ENCODE results near the gene FLCN.
"Not testable (repeated sequence)": the region's sequence is repeated elsewhere in the genome, so short reads cannot be mapped to it uniquely, and the experiment has no call there.

Gene FLCN

GRCh38 chr17:17213775-17214174, 23.2 kb downstream of the FLCN start:
- no peak for DNase-seq (ENCODE audit: low spot score)

- DNase-seq (ENCODE audit: low spot score): no peak
These were observed 29.0 kb downstream of the FLCN start for GRCh38 chr17:17207998-17208397.

- peak; percentile 51 for DNase-seq (ENCODE audit: low spot score)
These were observed 30.0 kb downstream of the FLCN start for GRCh38 chr17:17206913-17207335.

GRCh38 chr17:17206124-17206912, 30.6 kb downstream of the FLCN start, which contains the start of gene PLD6:
Gene PLD6, minus strand, starts transcription at chr17:17206333. Its CDS starts 47 bp downstream, at chr17:17206286.
- peak; percentile 89 for DNase-seq (ENCODE audit: low spot score)

- peak; percentile 52 for DNase-seq (ENCODE audit: low spot score)
These were observed 31.4 kb downstream of the FLCN start for GRCh38 chr17:17205368-17206123.

- peak; percentile 23 for DNase-seq (ENCODE audit: low spot score)
These were observed 32.2 kb downstream of the FLCN start for GRCh38 chr17:17204635-17205231.

GRCh38 chr17:17204041-17204591, 32.9 kb downstream of the FLCN start:
- DNase-seq (ENCODE audit: low spot score): no peak

- no peak for DNase-seq (ENCODE audit: low spot score)
These were observed 33.7 kb downstream of the FLCN start for GRCh38 chr17:17203173-17203730.

GRCh38 chr17:17201907-17202306, 35.1 kb downstream of the FLCN start:
- DNase-seq (ENCODE audit: low spot score): no peak

- no peak for DNase-seq (ENCODE audit: low spot score)
These were observed 35.7 kb downstream of the FLCN start for GRCh38 chr17:17201271-17201670.

GRCh38 chr17:17200831-17201230, 36.1 kb downstream of the FLCN start:
- DNase-seq (ENCODE audit: low spot score): no peak

- DNase-seq (ENCODE audit: low spot score): no peak
These were observed 36.7 kb downstream of the FLCN start for GRCh38 chr17:17200311-17200710.

GRCh38 chr17:17198281-17198680, 38.7 kb downstream of the FLCN start:
- no peak for DNase-seq (ENCODE audit: low spot score)

GRCh38 chr17:17196776-17197175, 40.2 kb downstream of the FLCN start:
- no peak for DNase-seq (ENCODE audit: low spot score)

GRCh38 chr17:17195466-17195865, 41.5 kb downstream of the FLCN start:
- not testable (repeated sequence) for DNase-seq (ENCODE audit: low spot score)

GRCh38 chr17:17191961-17192381, 45.0 kb downstream of the FLCN start:
- DNase-seq (ENCODE audit: low spot score): no peak

GRCh38 chr17:17191346-17191792, 45.6 kb downstream of the FLCN start:
- DNase-seq (ENCODE audit: low spot score): no peak

GRCh38 chr17:17190188-17190587, 46.8 kb downstream of the FLCN start:
- DNase-seq (ENCODE audit: low spot score): no peak

GRCh38 chr17:17189559-17189958, 47.4 kb downstream of the FLCN start:
- DNase-seq (ENCODE audit: low spot score): no peak

- DNase-seq (ENCODE audit: low spot score): no peak
These were observed 48.4 kb downstream of the FLCN start for GRCh38 chr17:17188586-17188985.

All from SK-N-DZ (cell line).